ENCODE measurements around the gene CCHCR1.

DNA sequence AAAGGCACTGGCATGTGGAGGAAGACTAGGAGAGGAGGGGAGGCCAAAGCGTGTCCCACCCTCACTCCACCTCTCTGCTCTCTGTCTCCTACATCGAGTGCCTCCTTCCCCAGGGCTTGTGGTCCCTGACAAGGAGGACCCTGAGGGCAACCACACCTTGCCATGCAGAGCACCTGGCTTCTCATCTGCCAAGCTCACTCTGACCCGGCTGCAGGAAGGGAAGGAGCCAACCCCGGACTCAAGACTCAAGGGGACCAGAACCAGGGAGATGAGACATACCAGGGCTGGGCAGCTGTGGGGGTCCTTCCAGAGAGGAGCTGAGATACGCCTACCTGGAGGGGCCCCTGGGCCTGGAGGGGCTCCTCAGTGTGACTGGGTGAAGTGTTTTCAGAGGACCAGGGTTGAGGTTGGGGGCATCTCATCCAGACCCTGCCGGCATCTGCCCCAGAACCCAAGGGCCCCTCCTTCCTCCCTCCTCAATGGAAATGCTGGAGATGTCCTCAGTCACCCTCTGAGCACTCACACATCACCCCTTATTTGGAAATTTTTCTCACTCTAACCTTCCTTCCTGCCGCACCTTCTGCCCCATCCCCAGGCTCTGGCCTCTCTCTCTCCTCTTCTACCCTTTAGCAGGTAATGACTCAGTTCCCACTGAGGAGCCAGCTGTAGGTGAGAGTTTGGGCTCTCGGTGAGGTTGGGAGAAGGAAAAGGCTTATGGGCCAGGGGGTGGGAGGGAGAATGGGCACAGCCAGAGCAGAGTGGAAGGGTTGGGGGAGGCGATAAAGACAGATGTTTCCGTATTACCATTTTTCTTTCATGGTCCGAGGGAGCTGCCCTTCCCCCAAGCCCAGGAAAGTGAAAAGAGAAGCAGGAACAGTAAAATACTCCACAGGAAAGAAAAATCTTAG lies 44.9 kb upstream of the CCHCR1 start:
- TF ChIP-seq, protein P1, sequence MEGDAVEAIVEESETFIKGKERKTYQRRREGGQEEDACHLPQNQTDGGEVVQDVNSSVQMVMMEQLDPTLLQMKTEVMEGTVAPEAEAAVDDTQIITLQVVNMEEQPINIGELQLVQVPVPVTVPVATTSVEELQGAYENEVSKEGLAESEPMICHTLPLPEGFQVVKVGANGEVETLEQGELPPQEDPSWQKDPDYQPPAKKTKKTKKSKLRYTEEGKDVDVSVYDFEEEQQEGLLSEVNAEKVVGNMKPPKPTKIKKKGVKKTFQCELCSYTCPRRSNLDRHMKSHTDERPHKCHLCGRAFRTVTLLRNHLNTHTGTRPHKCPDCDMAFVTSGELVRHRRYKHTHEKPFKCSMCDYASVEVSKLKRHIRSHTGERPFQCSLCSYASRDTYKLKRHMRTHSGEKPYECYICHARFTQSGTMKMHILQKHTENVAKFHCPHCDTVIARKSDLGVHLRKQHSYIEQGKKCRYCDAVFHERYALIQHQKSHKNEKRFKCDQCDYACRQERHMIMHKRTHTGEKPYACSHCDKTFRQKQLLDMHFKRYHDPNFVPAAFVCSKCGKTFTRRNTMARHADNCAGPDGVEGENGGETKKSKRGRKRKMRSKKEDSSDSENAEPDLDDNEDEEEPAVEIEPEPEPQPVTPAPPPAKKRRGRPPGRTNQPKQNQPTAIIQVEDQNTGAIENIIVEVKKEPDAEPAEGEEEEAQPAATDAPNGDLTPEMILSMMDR (IDR thresholded peaks at IDR 0.05), result no peak
- TF ChIP-seq EZH2 (IDR thresholded peaks at IDR 0.05), result no peak
- TF ChIP-seq EZH2phosphoT487 (IDR thresholded peaks at IDR 0.05), result no peak

All from neural progenitor cell (in vitro differentiated cells).